T follicular helper cell (primary cell): ENCODE measurements around the gene DENND1A.
"Not testable (repeated sequence)": the region's sequence is repeated elsewhere in the genome, so short reads cannot be mapped to it uniquely, and the experiment has no call there.

Source experiments
- DNase-seq: peaks from one replicate; pipeline ENCODE4 v3.0.0-alpha.2; 2020; ENCODE audit warnings: low read depth

DENND1A gene

GRCh38 chr9:123922431-123922830 lies 7.5 kb downstream of the DENND1A start:
- DNase-seq, result no peak

GRCh38 chr9:123914517-123915196 lies 15.3 kb downstream of the DENND1A start:
- no peak for DNase-seq

- DNase-seq, result no peak
Observed at GRCh38 chr9:123912167-123912897, 17.6 kb downstream of the DENND1A start.

- no peak for DNase-seq
Observed at GRCh38 chr9:123911024-123911423, 18.9 kb downstream of the DENND1A start.

- not testable (repeated sequence) for DNase-seq
Observed at GRCh38 chr9:123909192-123909591, 20.7 kb downstream of the DENND1A start.

- DNase-seq, result not testable (repeated sequence)
Observed at GRCh38 chr9:123903550-123903949, 26.4 kb downstream of the DENND1A start.

- no peak for DNase-seq
Observed at GRCh38 chr9:123894822-123895221, 35.1 kb downstream of the DENND1A start.

GRCh38 chr9:123893831-123894460 lies 36.0 kb downstream of the DENND1A start:
- no peak for DNase-seq

- no peak for DNase-seq
Observed at GRCh38 chr9:123893115-123893514, 36.8 kb downstream of the DENND1A start.

- no peak for DNase-seq
Observed at GRCh38 chr9:123887837-123888236, 42.1 kb downstream of the DENND1A start.

GRCh38 chr9:123885834-123886233 lies 44.1 kb downstream of the DENND1A start:
- DNase-seq, result not testable (repeated sequence)

GRCh38 chr9:123883634-123884033 lies 46.3 kb downstream of the DENND1A start:
- DNase-seq, result no peak

- no peak for DNase-seq
Observed at GRCh38 chr9:123881604-123882003, 48.3 kb downstream of the DENND1A start.

- no peak for DNase-seq
Observed at GRCh38 chr9:123880420-123880819, 49.5 kb downstream of the DENND1A start.

GRCh38 chr9:123876750-123877149 lies 53.2 kb downstream of the DENND1A start:
- no peak for DNase-seq

GRCh38 chr9:123872710-123873109 lies 57.2 kb downstream of the DENND1A start:
- DNase-seq, result no peak

GRCh38 chr9:123871781-123872180 lies 58.1 kb downstream of the DENND1A start:
- DNase-seq, result no peak

- no peak for DNase-seq
Observed at GRCh38 chr9:123868002-123868401, 61.9 kb downstream of the DENND1A start.

GRCh38 chr9:123867034-123867433 lies 62.9 kb downstream of the DENND1A start:
- DNase-seq, result no peak

GRCh38 chr9:123866497-123866896 lies 63.4 kb downstream of the DENND1A start:
- DNase-seq, result no peak

- no peak for DNase-seq
Observed at GRCh38 chr9:123865226-123866000, 64.5 kb downstream of the DENND1A start.

GRCh38 chr9:123864251-123864650 lies 65.7 kb downstream of the DENND1A start:
- DNase-seq, result no peak
